OCI-LY3 (cell line): Measurements from ENCODE around the gene CCDC158.

ENCODE experiments used
- H2AFZ ChIP-seq: fragments of 200-600, 300-600 bp; shearing (Covaris generic); 2 replicates; pipeline ENCODE4 v1.6.0; 2014; ENCODE audit warnings: antibody characterized with exemption, low read depth, low read length
- H3K27ac ChIP-seq: fragments of 200-600, 300-600 bp; sonication (generic); 2 replicates; pipeline ENCODE4 v1.5.1; 2014; ENCODE audit warnings: mild to moderate bottlenecking, low read length, moderate library complexity, mixed read lengths
- H3K27me3 ChIP-seq: fragments of 200-600, 300-600 bp; sonication (generic); 2 replicates; pipeline ENCODE4 v1.6.1; 2014; ENCODE audit warnings: low read depth, low read length, mixed read lengths
- H3K36me3 ChIP-seq: fragments of 200-600, 300-600 bp; sonication (generic); replicated peaks from 2 replicates; pipeline ENCODE3; 2014; ENCODE audit warnings: low read depth, low read length, mixed read lengths
- H3K4me1 ChIP-seq: fragments of 300-600, 200-600 bp; sonication (generic); 2 replicates; pipeline ENCODE4 v1.6.1; 2014; ENCODE audit warnings: low read length, mixed read lengths
- H3K4me2 ChIP-seq: fragments of 200-600, 300-600 bp; sonication (generic); 2 replicates; pipeline ENCODE4 v1.6.1; 2014; ENCODE audit warnings: low read length, mixed read lengths
- H3K4me3 ChIP-seq: fragments of 300-600, 200-600 bp; sonication (generic); 2 replicates; pipeline ENCODE4 v1.5.1; 2014; ENCODE audit warnings: antibody characterized with exemption, mild to moderate bottlenecking, low read length, moderate library complexity
- H3K79me2 ChIP-seq: fragments of 300-600, 200-600 bp; shearing (Covaris generic); 2 replicates; pipeline ENCODE4 v1.6.1; 2014; ENCODE audit warnings: mild to moderate bottlenecking, low read length, mixed read lengths
- H3K9ac ChIP-seq: fragments of 300-600, 200-600 bp; shearing (Covaris generic); 2 replicates; pipeline ENCODE4 v1.6.0; 2014; ENCODE audit warnings: mild to moderate bottlenecking, low read length, moderate library complexity
- H3K9me3 ChIP-seq: fragments of 200-600, 300-600 bp; shearing (Covaris generic); 2 replicates; pipeline ENCODE4 v1.6.1; 2014; ENCODE audit warnings: low read length, mixed read lengths; ENCODE audit not compliant: insufficient read depth
- H4K20me1 ChIP-seq: fragments of 200-600, 300-600 bp; sonication (generic); 2 replicates; pipeline ENCODE4 v1.6.1; 2016; ENCODE audit warnings: low read length, mixed read lengths; ENCODE audit not compliant: insufficient read depth
- CTCF ChIP-seq: fragments of 200-600, 300-600 bp; sonication (generic); IDR thresholded peaks from 2 replicates; pipeline ENCODE4 v1.5.1; 2014; ENCODE audit warnings: antibody characterized with exemption, low read length, low read depth
- EZH2phosphoT487 ChIP-seq: fragments of 200-600 bp; shearing (Covaris generic); IDR thresholded peaks from 2 replicates; pipeline ENCODE4 v1.6.1; 2018; ENCODE audit warnings: antibody characterized with exemption, mixed run types, low read depth

The CCDC158 gene

GRCh38 chr4:76401654-76402053 lies 19.3 kb downstream of the CCDC158 start:
- H3K36me3 ChIP-seq: no peaks in the 10 kb centered on the region
- TF ChIP-seq CTCF: no peak
- TF ChIP-seq EZH2phosphoT487: no peak

DNA sequence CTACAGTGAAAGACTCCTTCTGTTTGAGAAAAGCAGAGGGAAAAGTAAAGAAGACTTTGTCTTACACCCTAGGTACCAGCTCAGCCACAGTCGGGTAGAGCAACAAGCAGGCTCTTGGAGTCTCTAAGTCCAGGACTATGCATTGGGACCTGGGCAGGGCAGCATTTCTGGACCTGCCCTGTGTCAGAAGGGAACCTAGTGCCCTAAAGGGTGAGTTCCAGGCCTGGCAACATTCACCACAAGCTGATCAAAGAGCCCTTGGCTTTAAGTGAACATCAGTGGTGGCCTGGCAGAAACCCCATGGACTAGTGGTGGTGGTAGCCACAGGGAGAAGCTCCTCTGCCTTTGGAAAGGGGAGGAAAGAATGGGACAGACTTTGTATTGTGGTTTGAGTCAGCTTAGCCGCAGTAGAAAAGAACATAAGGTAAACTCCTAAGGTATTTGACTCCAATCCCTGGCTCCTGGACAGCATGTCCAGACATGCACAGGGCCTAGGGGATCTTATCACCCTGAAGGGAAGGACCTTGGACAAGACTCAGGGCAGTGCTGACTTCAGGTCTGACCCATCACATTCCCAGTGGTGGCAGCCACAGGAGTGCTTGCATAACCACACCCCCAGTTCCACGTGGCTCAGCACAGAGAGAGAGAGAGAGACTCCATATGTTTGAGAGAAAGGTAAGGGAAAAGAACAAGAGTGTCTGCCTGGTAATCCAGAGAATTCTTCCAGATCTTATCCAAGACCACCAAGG lies 32.6 kb downstream of the CCDC158 start:
- no peak overlapping the region for H3K9ac ChIP-seq
- no peaks in the 10 kb centered on the region for H3K27me3 ChIP-seq
- H3K4me3 ChIP-seq: no peak overlapping the region
- no peaks in the 10 kb centered on the region for H4K20me1 ChIP-seq
- H2AFZ ChIP-seq: no peak overlapping the region
- H3K4me2 ChIP-seq: no peak overlapping the region
- no peaks in the 10 kb centered on the region for H3K4me1 ChIP-seq
- no peaks in the 10 kb centered on the region for H3K79me2 ChIP-seq
- no peaks in the 10 kb centered on the region for H3K36me3 ChIP-seq
- no peak for TF ChIP-seq EZH2phosphoT487
- no peak for TF ChIP-seq CTCF
- H3K9me3 ChIP-seq: peaks cover 8% of the 10 kb centered on the region; the same call in 1 of the 2 replicates
- no peak overlapping the region for H3K27ac ChIP-seq

More at GRCh38 chr4:76401654-76402053, 19.3 kb downstream of the CCDC158 start:
- Histone ChIP-seq H3K4me2 (no peak overlapping the region), H3K4me1 (no peaks in the 10 kb centered on the region), H4K20me1 (no peaks in the 10 kb centered on the region), H3K79me2 (no peaks in the 10 kb centered on the region), H3K9me3 (no peaks in the 10 kb centered on the region), H3K27ac (no peak overlapping the region), H3K4me3 (no peak overlapping the region), H3K27me3 (peaks cover 38% of the 10 kb centered on the region), H3K9ac (no peak overlapping the region), H2AFZ (no peak overlapping the region)

DNA sequence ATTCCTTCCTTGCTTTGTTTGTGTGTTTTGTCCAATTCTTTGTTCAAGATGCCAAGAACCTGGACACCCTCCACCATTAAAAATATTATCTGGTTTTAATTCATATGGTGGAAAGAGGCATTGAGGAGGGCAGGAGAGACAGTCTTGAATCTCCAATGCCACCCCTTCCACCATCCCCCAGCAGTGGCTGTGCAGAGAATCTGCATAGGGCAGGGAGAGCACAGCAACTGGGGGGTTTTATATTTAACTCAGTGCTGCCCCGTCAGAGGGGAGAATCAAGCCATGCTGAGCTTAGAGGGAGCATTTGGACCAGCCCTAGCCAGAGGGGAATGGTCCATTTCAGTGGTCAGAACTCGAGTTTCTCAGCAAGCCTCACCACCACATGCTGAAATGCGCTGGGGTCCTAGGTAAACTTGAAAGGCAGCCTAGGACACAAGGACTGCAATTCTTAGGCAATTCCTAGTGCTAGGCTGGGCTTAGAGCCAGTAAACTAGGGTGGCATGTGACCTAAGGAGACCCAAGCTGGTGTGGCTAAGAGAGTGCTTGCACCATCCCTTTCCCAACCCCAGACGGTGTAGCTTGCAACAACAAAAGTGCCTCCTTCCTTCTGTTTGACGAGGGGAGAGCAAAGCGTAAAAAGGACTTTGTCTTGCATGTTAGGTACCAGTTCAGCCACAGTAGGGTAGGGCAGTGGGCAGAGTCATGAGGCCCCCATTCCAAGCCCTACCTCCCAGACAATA lies 34.2 kb downstream of the CCDC158 start:
- Histone ChIP-seq H2AFZ (no peak overlapping the region), H3K4me2 (no peak overlapping the region), H3K9me3 (peaks cover 8% of the 10 kb centered on the region; the same call in 1 of the 2 replicates), H3K4me3 (no peak overlapping the region), H3K27me3 (no peaks in the 10 kb centered on the region), H3K36me3 (no peaks in the 10 kb centered on the region), H4K20me1 (no peaks in the 10 kb centered on the region), H3K79me2 (no peaks in the 10 kb centered on the region), H3K4me1 (no peaks in the 10 kb centered on the region), H3K27ac (no peak overlapping the region), H3K9ac (no peak overlapping the region)
- TF ChIP-seq CTCF: no peak
- TF ChIP-seq EZH2phosphoT487: no peak

DNA sequence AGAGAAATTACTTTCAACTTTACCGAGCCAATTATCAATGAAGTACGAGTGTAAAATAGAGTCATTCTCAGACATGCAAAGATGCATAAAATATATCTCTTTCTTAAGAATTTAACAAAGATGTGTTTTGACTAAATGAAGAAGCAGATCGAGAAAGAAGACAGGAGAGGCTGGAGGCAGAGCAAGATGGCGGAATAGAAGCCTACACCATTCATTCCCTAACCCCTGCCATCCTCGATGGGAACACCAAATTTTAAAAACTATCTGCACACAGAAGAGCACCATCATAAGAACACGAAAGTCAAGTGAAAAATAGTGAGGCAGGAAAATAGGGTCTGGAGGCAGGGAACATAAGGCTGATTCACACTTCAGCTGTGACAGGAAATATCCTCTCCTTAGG lies 35.0 kb downstream of the CCDC158 start:
- no peaks in the 10 kb centered on the region for H3K4me1 ChIP-seq
- no peaks in the 10 kb centered on the region for H4K20me1 ChIP-seq
- TF ChIP-seq CTCF (no peak), EZH2phosphoT487 (no peak)
- no peak overlapping the region for H3K4me2 ChIP-seq
- H2AFZ ChIP-seq: no peak overlapping the region
- peaks cover 8% of the 10 kb centered on the region; the same call in 1 of the 2 replicates for H3K9me3 ChIP-seq
- H3K9ac ChIP-seq: no peak overlapping the region
- H3K79me2 ChIP-seq: no peaks in the 10 kb centered on the region
- no peak overlapping the region for H3K27ac ChIP-seq
- no peak overlapping the region for H3K4me3 ChIP-seq
- no peaks in the 10 kb centered on the region for H3K36me3 ChIP-seq
- no peaks in the 10 kb centered on the region for H3K27me3 ChIP-seq
